ENCODE measurements around the gene TRAPPC14. TPM values are rescaled to one million over a fixed set of nuclear protein-coding genes. Genes with fewer than 3 reads are reported as not detected.

TRAPPC14 gene
- total and polyA plus RNA-seq, 2 of the 8 experiments (the other 6 are each of a cell fraction or from before 2014, with no cell fraction given) = 11.9 to 22.1 TPM

GRCh38 chr7:100171087-100171681 lies 12.7 kb upstream of the TRAPPC14 start:
- Histone ChIP-seq H3K23ac (ENCODE audit: insufficient read length) (no peak overlapping the region), H2AFZ (ENCODE audit: low read length) (no peak overlapping the region), H3K79me2 (ENCODE audit: control insufficient read depth in 1 of 2, insufficient read depth in 2 of 2, low read length in 2 of 2) (peaks cover 0 to 2% of the 10 kb centered on the region in 2 experiments; a peak in 2 of 4 replicates), H3K56ac (replicated peaks; ENCODE audit: insufficient read length, low read depth, low read length) (no peak overlapping the region), H3K36me3 (ENCODE audit: control insufficient read depth in 2 of 4, insufficient read depth in 4 of 4, low read length in 3 of 4) (peaks cover 0 to 8% (median 1%) of the 10 kb centered on the region in 4 experiments; a peak in 3 of 8 replicates), H3K23me2 (ENCODE audit: low read depth, low read length) (peaks cover 14% of the 10 kb centered on the region; the same call in 1 of the 2 replicates), H3K4ac (replicated peaks; ENCODE audit: insufficient read length, low read depth, low read length) (no peak overlapping the region), H3K4me3 (ENCODE audit: extremely low read depth in 1 of 4, insufficient read depth in 2 of 4, low read depth in 3 of 4, low read length in 4 of 4) (peak overlapping the region; percentile 47 to 67 (median 56)), H3K14ac (ENCODE audit: insufficient read length) (no peak overlapping the region), H3K79me1 (ENCODE audit: low read depth, low read length) (no peaks in the 10 kb centered on the region; the same call in none of the 2 replicates), H3K27me3 (replicated peaks in 1 of 4; ENCODE audit: control insufficient read depth in 3 of 4, extremely low read depth in 1 of 4, insufficient read depth in 3 of 4, low read length in 3 of 4) (peaks cover 0 to 10% (median 2%) of the 10 kb centered on the region in 4 experiments; a peak in 2 of 7 replicates), H4K8ac (ENCODE audit: extremely low read depth, insufficient read depth, low read length) (no peak overlapping the region), H3K18ac (ENCODE audit: extremely low read depth, low read length) (no peak overlapping the region; the same call in none of the 2 replicates), H3K4me2 (ENCODE audit: insufficient read depth in 1 of 2, low read depth in 2 of 2, low read length in 2 of 2) (peak overlapping the region; percentile 76 to 81), H4K91ac (replicated peaks; ENCODE audit: insufficient read length, low read length) (no peak overlapping the region), H2BK20ac (ENCODE audit: low read length) (no peak overlapping the region), H3K9ac (replicated peaks in 1 of 4; ENCODE audit: extremely low read depth in 1 of 4, low read depth in 3 of 4, low read length in 3 of 4) (0 out of 7 replicates have a peak overlapping the region, but pooled peaks of 1 of the 4 experiments have one; percentile 13), H2BK5ac (ENCODE audit: low read depth, low read length) (no peak overlapping the region; the same call in 1 of the 2 replicates), H2AK5ac (ENCODE audit: low read depth, low read length) (no peak overlapping the region), H3K27ac (ENCODE audit: low read depth, low read length) (no peak overlapping the region), H3K4me1 (replicated peaks in 1 of 4; ENCODE audit: control insufficient read depth in 3 of 4, insufficient read depth in 4 of 4, low read length in 3 of 4) (peaks cover 11 to 30% (median 19%) of the 10 kb centered on the region in 4 experiments), H4K5ac (ENCODE audit: insufficient read length, low read depth, low read length) (no peak overlapping the region), H2BK120ac (replicated peaks; ENCODE audit: low read depth, low read length) (no peak overlapping the region), H3K9me3 (ENCODE audit: insufficient read depth in 2 of 2, low read depth in 1 of 2, low read length in 1 of 2) (no peaks in the 10 kb centered on the region), H4K20me1 (replicated peaks in 1 of 2; ENCODE audit: control insufficient read depth in 1 of 2, insufficient read depth in 2 of 2, low read length in 2 of 2) (peaks cover 0 to 15% of the 10 kb centered on the region in 2 experiments), H2BK12ac (ENCODE audit: low read depth, low read length) (no peak overlapping the region), H2BK15ac (ENCODE audit: low read length) (no peak overlapping the region)
- ChIA-PET CTCF (ENCODE audit: partially characterized antibody) (interaction anchor here (0.8 to 11.2 kb wide), 5 partner anchors 11 to 47 kb away, joined by 3 to 94 read pairs (median 3); no protein-coding TSS in a partner anchor), POLR2A (ENCODE audit: partially characterized antibody) (interaction anchor here (0.7 to 11.0 kb wide), 12 partner anchors 8 to 84 kb away, joined by 3 to 145 read pairs (median 4); partner anchors contain the start of genes AP4M1, LAMTOR4, MBLAC1 and MCM7)
- FAIRE-seq = no peak
- peak in 1 of 2 experiments; percentile 84 for DNase-seq (ENCODE audit: low read depth in 1 of 2, low spot score in 2 of 2)
- WGBS, 2 experiments (ENCODE audit: extremely low coverage in 1 of 2, insufficient coverage in 1 of 2, insufficient read length in 1 of 2, insufficient replicate concordance in 2 of 2, low coverage in 1 of 2, low lambda C conversion rate in 2 of 2, missing lambda C conversion rate in 1 of 2) = 8% methylated on average over 28 of the region's 61 CpGs; no CpG with 5 or more reads in 1 of the 2 experiments
- TF ChIP-seq POLR2A (IDR thresholded peaks at IDR 0.05; ENCODE audit: control extremely low read depth in 1 of 2, low read depth in 2 of 2, low read length in 2 of 2) = 0 out of 3 replicates have a peak, but pooled peaks of 1 of the 2 experiments have one; percentile 38
- TF ChIP-seq NRF1 (IDR thresholded peaks at IDR 0.05; ENCODE audit: low read depth, low read length) = no peak
- TF ChIP-seq KDM5A (IDR thresholded peaks at IDR 0.05; ENCODE audit: low read length) = no peak
- no peak for TF ChIP-seq SP4 (IDR thresholded peaks at IDR 0.05; ENCODE audit: low read length)
- no peak for TF ChIP-seq FOSL1 (IDR thresholded peaks at IDR 0.05; ENCODE audit: insufficient read depth, low read depth, low read length)
- TF ChIP-seq TBP (IDR thresholded peaks at IDR 0.05; ENCODE audit: low read depth, low read length) = 0 out of 2 replicates have a peak, but pooled peaks have one; percentile 33
- no peak for TF ChIP-seq BCL11A (IDR thresholded peaks at IDR 0.05; ENCODE audit: low read depth in 2 of 2, low read length in 2 of 2)
- no peak for TF ChIP-seq BRCA1 (IDR thresholded peaks at IDR 0.05; ENCODE audit: low read depth, low read length)
- no peak; the same call in 1 of the 2 replicates for TF ChIP-seq RBBP5 (IDR thresholded peaks at IDR 0.05; ENCODE audit: borderline replicate concordance, low read depth, low read length)
- peak; percentile 64; the same call in 1 of the 2 replicates for TF ChIP-seq TAF1 (IDR thresholded peaks at IDR 0.05; ENCODE audit: low read depth, low read length)
- no peak for TF ChIP-seq SP2 (IDR thresholded peaks at IDR 0.05; ENCODE audit: low read length)
- no peak for TF ChIP-seq JUN (IDR thresholded peaks at IDR 0.05; ENCODE audit: low read depth, low read length)
- no peak for TF ChIP-seq CEBPB (IDR thresholded peaks at IDR 0.05; ENCODE audit: low read depth, low read length)

All from H1 (cell line).